ENCODE results near the gene MAOA.

DNA sequence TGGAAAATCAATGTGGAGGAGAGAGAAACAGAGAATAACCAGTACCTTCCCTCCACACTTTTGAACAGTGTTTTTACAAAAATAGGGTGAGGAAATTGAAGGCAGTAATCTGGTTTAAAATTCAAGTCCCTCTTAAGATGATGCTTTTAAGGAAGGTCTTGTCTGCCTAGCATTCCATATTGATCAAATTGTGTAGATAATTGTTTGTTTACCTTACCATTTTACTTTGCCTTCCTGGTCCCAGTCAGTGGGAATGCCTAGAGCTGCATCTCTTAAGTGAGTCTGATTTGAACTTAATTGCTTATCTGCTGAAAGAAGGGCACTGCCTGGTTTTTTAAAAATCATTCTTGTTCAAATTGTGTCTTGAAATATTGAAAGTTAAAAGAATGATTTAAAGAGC, 14.4 kb upstream of the MAOA start:
- TF ChIP-seq POLR2A (IDR thresholded peaks at IDR 0.05) = no peak
- TF ChIP-seq CTCF (IDR thresholded peaks at IDR 0.05) = no peak
